MM.1S (cell line): ENCODE measurements around the gene CTAG2.

ENCODE experiments used
- EZH2 ChIP-seq: fragments of 300-600 bp; sonication (generic); optimal IDR thresholded peaks from 2 replicates; pipeline ENCODE3; 2017; ENCODE audit warnings: low read depth, mild to moderate bottlenecking, antibody characterized with exemption, low read length, mixed read lengths
- EZH2phosphoT487 ChIP-seq: fragments of 300-600 bp; sonication (generic); IDR thresholded peaks from 2 replicates; pipeline ENCODE4 v1.6.1; 2018; ENCODE audit warnings: antibody characterized with exemption, low read length
- TF ChIP-seq, protein P1 (sequence below): fragments of 300-600 bp; sonication (generic); IDR thresholded peaks from 2 replicates; pipeline ENCODE4 v1.5.1; 2016; ENCODE audit warnings: antibody characterized with exemption, low read length, mixed read lengths

DNA sequence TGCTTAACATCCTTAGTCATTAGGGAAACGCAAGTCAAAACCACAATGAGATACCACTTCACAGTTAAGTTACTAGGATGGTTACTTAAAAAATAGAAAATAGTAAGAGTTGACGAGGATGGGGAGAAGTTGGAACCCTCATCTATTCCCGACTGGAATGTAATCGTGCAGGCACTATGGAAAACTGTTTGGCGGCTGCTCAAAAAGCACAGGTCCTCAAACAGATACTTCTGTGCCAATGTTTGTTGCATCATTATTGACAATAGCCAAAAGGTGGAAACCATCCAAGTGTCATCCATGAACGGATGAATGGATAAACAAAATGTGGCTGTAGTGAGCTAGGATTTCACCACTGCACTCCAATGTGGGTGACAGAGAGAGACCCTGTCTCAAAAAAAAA is 46.0 kb downstream of the CTAG2 start:
- TF ChIP-seq, protein P1, sequence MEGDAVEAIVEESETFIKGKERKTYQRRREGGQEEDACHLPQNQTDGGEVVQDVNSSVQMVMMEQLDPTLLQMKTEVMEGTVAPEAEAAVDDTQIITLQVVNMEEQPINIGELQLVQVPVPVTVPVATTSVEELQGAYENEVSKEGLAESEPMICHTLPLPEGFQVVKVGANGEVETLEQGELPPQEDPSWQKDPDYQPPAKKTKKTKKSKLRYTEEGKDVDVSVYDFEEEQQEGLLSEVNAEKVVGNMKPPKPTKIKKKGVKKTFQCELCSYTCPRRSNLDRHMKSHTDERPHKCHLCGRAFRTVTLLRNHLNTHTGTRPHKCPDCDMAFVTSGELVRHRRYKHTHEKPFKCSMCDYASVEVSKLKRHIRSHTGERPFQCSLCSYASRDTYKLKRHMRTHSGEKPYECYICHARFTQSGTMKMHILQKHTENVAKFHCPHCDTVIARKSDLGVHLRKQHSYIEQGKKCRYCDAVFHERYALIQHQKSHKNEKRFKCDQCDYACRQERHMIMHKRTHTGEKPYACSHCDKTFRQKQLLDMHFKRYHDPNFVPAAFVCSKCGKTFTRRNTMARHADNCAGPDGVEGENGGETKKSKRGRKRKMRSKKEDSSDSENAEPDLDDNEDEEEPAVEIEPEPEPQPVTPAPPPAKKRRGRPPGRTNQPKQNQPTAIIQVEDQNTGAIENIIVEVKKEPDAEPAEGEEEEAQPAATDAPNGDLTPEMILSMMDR, result no peak
- no peak for TF ChIP-seq EZH2phosphoT487
- no peak for TF ChIP-seq EZH2
